H54 (cell line): ENCODE measurements around the gene NTM.

Experiments
- DNase-seq: peaks from one replicate; pipeline ENCODE4 v3.0.0; 2011; ENCODE audit warnings: low spot score, mixed read lengths; ENCODE audit not compliant: insufficient read length
- FAIRE-seq: peaks from 3 replicates; lab custom pipeline; 2011; peaks lifted over from hg19 to GRCh38; lab: Jason Lieb, UNC
- POLR2A ChIP-seq: IDR thresholded peaks from 2 replicates; pipeline ENCODE4 v1.6.1; 2011; ENCODE audit warnings: low read depth, mild to moderate bottlenecking, low read length

NTM gene

GRCh38 chr11:132073787-132074186 is 703.4 kb downstream of the NTM start:
- no peak for DNase-seq
- FAIRE-seq, result no peak
- TF ChIP-seq POLR2A, result no peak

- no peak for FAIRE-seq
- no peak for DNase-seq
- TF ChIP-seq POLR2A, result no peak
Measured at GRCh38 chr11:132075447-132075846, 705.0 kb downstream of the NTM start.

- DNase-seq, result no peak
- no peak for TF ChIP-seq POLR2A
- no peak for FAIRE-seq
Measured at GRCh38 chr11:132077416-132077815, 707.0 kb downstream of the NTM start.

- DNase-seq, result no peak
- FAIRE-seq, result no peak
- TF ChIP-seq POLR2A, result no peak
Measured at GRCh38 chr11:132078264-132079076, 708.1 kb downstream of the NTM start.

GRCh38 chr11:132080127-132080526 is 709.7 kb downstream of the NTM start:
- DNase-seq (no peak), FAIRE-seq (peak; percentile 74)
- TF ChIP-seq POLR2A, result no peak

GRCh38 chr11:132082566-132082965 is 712.2 kb downstream of the NTM start:
- FAIRE-seq (no peak), DNase-seq (no peak)
- no peak for TF ChIP-seq POLR2A

GRCh38 chr11:132084433-132084832 is 714.0 kb downstream of the NTM start:
- no peak for DNase-seq
- FAIRE-seq, result no peak
- no peak for TF ChIP-seq POLR2A

- no peak for DNase-seq
- FAIRE-seq, result no peak
- no peak for TF ChIP-seq POLR2A
Measured at GRCh38 chr11:132087148-132087547, 716.7 kb downstream of the NTM start.

GRCh38 chr11:132088551-132088950 is 718.1 kb downstream of the NTM start:
- no peak for TF ChIP-seq POLR2A
- no peak for DNase-seq
- FAIRE-seq, result no peak

GRCh38 chr11:132093536-132094259 is 723.3 kb downstream of the NTM start:
- TF ChIP-seq POLR2A, result no peak
- DNase-seq (no peak), FAIRE-seq (no peak)

GRCh38 chr11:132094598-132094997 is 724.2 kb downstream of the NTM start:
- no peak for TF ChIP-seq POLR2A
- no peak for FAIRE-seq
- no peak for DNase-seq

GRCh38 chr11:132095230-132096131 is 725.1 kb downstream of the NTM start:
- no peak for TF ChIP-seq POLR2A
- no peak for FAIRE-seq
- DNase-seq, result no peak

- no peak for DNase-seq
- FAIRE-seq, result no peak
- TF ChIP-seq POLR2A, result no peak
Measured at GRCh38 chr11:132096132-132096825, 725.9 kb downstream of the NTM start.
